Measurements from ENCODE around the gene PIM1.
"Not testable (repeated sequence)": the region's sequence is repeated elsewhere in the genome, so short reads cannot be mapped to it uniquely, and the experiment has no call there.

- TF ChIP-seq MAX (IDR thresholded peaks at IDR 0.05; ENCODE audit: low read depth, low read length); POLR2A (IDR thresholded peaks at IDR 0.05; ENCODE audit: extremely low read depth, insufficient read length); CTCF (IDR thresholded peaks at IDR 0.05; ENCODE audit: low read depth, low read length): not testable (repeated sequence)
Measured at GRCh38 chr6:37128863-37129443, 41.0 kb upstream of the PIM1 start.
